HCT116 (cell line): Measurements from ENCODE around the gene MRPL24. TPM values are rescaled to one million over a fixed set of nuclear protein-coding genes. Genes with fewer than 3 reads are reported as not detected.
A peak's percentile ranks its signal among the peaks of the same experiment; 100 is the strongest.

ENCODE experiments used
- ATAC-seq: fragments of 200-7000 bp; cut with Tn5 transposase; 2 replicates; pipeline ENCODE4 v1.9.1; 2020; ENCODE audit warnings: mild to moderate bottlenecking, moderate library complexity
- BruUV-seq: library from RNA; stranded (reverse); fragments of 400-500 nt; replicated peaks from 2 replicates; lab custom pipeline; 2021; lab: Mats Ljungman, UMichigan
- CTCF ChIA-PET: fragments of 300-600 bp; sonication (Branson Sonifier 250); formaldehyde crosslinking; loops from one replicate; lab custom pipeline; 2021; ENCODE audit warnings: antibody characterized with exemption; lab: Charles Lee
- POLR2A ChIA-PET: fragments of 300-600, 350-600 bp; sonication (Branson Sonifier 250); formaldehyde crosslinking; loops from one replicate; lab custom pipeline; 2021; ENCODE audit warnings: antibody characterized with exemption; lab: Charles Lee
- RAD21 ChIA-PET, 2 experiments: fragments of 300-600 bp; sonication (Branson Sonifier 250); formaldehyde crosslinking; loops; one replicate each; lab custom pipeline; 2023; ENCODE audit warnings: low total read pairs in 2 of 2; ENCODE audit not compliant: uncharacterized antibody in 2 of 2, unreplicated experiment in 2 of 2, low non-redundant PET in 1 of 2; lab: Charles Lee
- DNase-seq: peaks from one replicate; pipeline ENCODE4 v3.0.0-alpha.2; 2010; ENCODE audit warnings: low read depth, low spot score
- H2AFZ ChIP-seq: fragments of 200-600 bp; shearing (Covaris generic), sonication (generic); 2 replicates; pipeline ENCODE4 v1.6.1; 2017; ENCODE audit warnings: low read depth, mixed run types, mixed read lengths, antibody characterized with exemption, low read length; ENCODE audit not compliant: poor library complexity, severe bottlenecking
- H3K27ac ChIP-seq: 2 replicates; pipeline ENCODE4 v1.5.1; 2012; ENCODE audit warnings: low read depth, low read length
- H3K27me3 ChIP-seq: fragments of 200-600 bp; sonication (generic); 2 replicates; pipeline ENCODE4 v1.6.1; 2016; ENCODE audit warnings: mixed run types, low read length, mixed read lengths; ENCODE audit not compliant: insufficient read depth
- H3K36me3 ChIP-seq, 2 experiments: fragments of 200-500 bp in 1 of 2; fragments of 200-600 bp in 1 of 2; sonication (Bioruptor generic) in 1 of 2; sonication (generic) in 1 of 2; 2 replicates each; pipeline versions ENCODE4 v1.5.1 to v1.6.1; 2014 to 2016; ENCODE audit warnings: low read length in 2 of 2, inconsistent platforms in 1 of 2, mixed read lengths in 1 of 2, mixed run types in 1 of 2; ENCODE audit not compliant: insufficient read depth in 2 of 2, control insufficient read depth in 1 of 2
- H3K4me1 ChIP-seq, 2 experiments: fragments of 200-600 bp in 1 of 2; sonication (generic) in 1 of 2; 2 replicates each; pipeline versions ENCODE4 v1.5.1 to v1.6.1; 2012 to 2017; ENCODE audit warnings: low read length in 2 of 2, inconsistent platforms in 1 of 2, mild to moderate bottlenecking in 1 of 2, mixed read lengths in 1 of 2, mixed run types in 1 of 2, moderate library complexity in 1 of 2; ENCODE audit not compliant: insufficient read depth in 2 of 2, control insufficient read depth in 1 of 2
- H3K4me2 ChIP-seq: fragments of 200-600 bp; sonication (generic); 2 replicates; pipeline ENCODE4 v1.6.1; 2017; ENCODE audit warnings: mixed run types, low read length, mixed read lengths
- H3K4me3 ChIP-seq, 2 experiments: fragments of 200-600 bp in 1 of 2; sonication (generic) in 1 of 2; replicated peaks in 1 of 2; 2 replicates each; pipeline ENCODE4 v1.5.1; 2011 to 2016; ENCODE audit warnings: low read length in 2 of 2, control low read depth in 1 of 2, low read depth in 1 of 2, mild to moderate bottlenecking in 1 of 2, mixed read lengths in 1 of 2, mixed run types in 1 of 2
- H3K79me2 ChIP-seq: fragments of 200-600 bp; sonication (generic); 2 replicates; pipeline ENCODE4 v1.6.1; 2017; ENCODE audit warnings: mild to moderate bottlenecking, mixed run types, low read length, moderate library complexity, mixed read lengths; ENCODE audit not compliant: insufficient read depth
- H3K9ac ChIP-seq: fragments of 200-600 bp; sonication (generic); 2 replicates; pipeline ENCODE4 v1.6.1; 2016; ENCODE audit warnings: low read length, mixed read lengths
- H3K9me2 ChIP-seq: fragments of 200-600 bp; sonication (generic), shearing (Covaris generic); 2 replicates; pipeline ENCODE4 v1.6.1; 2017; ENCODE audit warnings: mixed run types, mild to moderate bottlenecking, moderate library complexity; ENCODE audit not compliant: insufficient read depth
- H3K9me3 ChIP-seq, 2 experiments: fragments of 200-500 bp in 1 of 2; fragments of 200-600 bp in 1 of 2; sonication (Bioruptor generic) in 1 of 2; sonication (generic) in 1 of 2; 2 replicates each; pipeline ENCODE4 v1.6.1; 2014 to 2017; ENCODE audit warnings: low read length in 2 of 2, mixed read lengths in 2 of 2, inconsistent platforms in 1 of 2, low read depth in 1 of 2, mild to moderate bottlenecking in 1 of 2, mixed run types in 1 of 2, moderate library complexity in 1 of 2; ENCODE audit not compliant: control insufficient read depth in 1 of 2, insufficient read depth in 1 of 2
- H4K20me1 ChIP-seq: fragments of 200-600 bp; sonication (generic), shearing (Covaris generic); 2 replicates; pipeline ENCODE4 v1.6.1; 2017; ENCODE audit warnings: mixed run types, mild to moderate bottlenecking, moderate library complexity; ENCODE audit not compliant: insufficient read depth
- ATF3 ChIP-seq: IDR thresholded peaks from 2 replicates; pipeline ENCODE4 v1.6.1; 2012
- CEBPB ChIP-seq: IDR thresholded peaks from 2 replicates; pipeline ENCODE4 v1.6.1; 2012; ENCODE audit warnings: low read depth
- CTCF ChIP-seq, 3 experiments: fragments of 200-600 bp in 1 of 3; sonication (generic) in 1 of 3; IDR thresholded peaks in 2 of 3; conservative IDR thresholded peaks in 1 of 3; 2 replicates each; pipeline ENCODE4 v1.5.1; 2012 to 2017; ENCODE audit warnings: low read depth in 2 of 3, low read length in 2 of 3, antibody characterized with exemption in 1 of 3, borderline replicate concordance in 1 of 3, control low read depth in 1 of 3, mild to moderate bottlenecking in 1 of 3, mixed read lengths in 1 of 3, mixed run types in 1 of 3, moderate library complexity in 1 of 3; ENCODE audit not compliant: insufficient read depth in 1 of 3
- EGR1 ChIP-seq: IDR thresholded peaks from 2 replicates; pipeline ENCODE4 v1.6.1; 2012; ENCODE audit warnings: low read depth
- ELF1 ChIP-seq: IDR thresholded peaks from 2 replicates; pipeline ENCODE4 v1.6.1; 2012; ENCODE audit warnings: low read depth, borderline replicate concordance
- EZH2 ChIP-seq: fragments of 200-600 bp; sonication (generic); IDR thresholded peaks from 2 replicates; pipeline ENCODE4 v1.6.1; 2017; ENCODE audit warnings: antibody characterized with exemption, mixed run types
- EZH2phosphoT487 ChIP-seq: fragments of 200-600 bp; IDR thresholded peaks from 2 replicates; pipeline ENCODE4 v1.6.1; 2018; ENCODE audit warnings: antibody characterized with exemption, borderline replicate concordance
- FOSL1 ChIP-seq: IDR thresholded peaks from 2 replicates; pipeline ENCODE4 v1.6.1; 2012; ENCODE audit warnings: low read depth
- JUND ChIP-seq: IDR thresholded peaks from 2 replicates; pipeline ENCODE4 v1.6.1; 2012
- MAX ChIP-seq: IDR thresholded peaks from 2 replicates; pipeline ENCODE4 v1.6.1; 2012
- POLR2A ChIP-seq: IDR thresholded peaks from 2 replicates; pipeline ENCODE4 v1.7.0; 2011; ENCODE audit warnings: borderline replicate concordance; ENCODE audit not compliant: insufficient read depth, insufficient read length; ENCODE audit errors: extremely low read depth
- POLR2AphosphoS5 ChIP-seq: IDR thresholded peaks from 2 replicates; pipeline ENCODE4 v1.6.1; 2011; ENCODE audit warnings: mild to moderate bottlenecking, low read depth, low read length, moderate library complexity
- RAD21 ChIP-seq: IDR thresholded peaks from 2 replicates; pipeline ENCODE4 v1.6.1; 2012; ENCODE audit warnings: low read depth, mild to moderate bottlenecking
- REST ChIP-seq: IDR thresholded peaks from 2 replicates; pipeline ENCODE4 v1.6.1; 2012; ENCODE audit warnings: low read depth
- SP1 ChIP-seq: IDR thresholded peaks from 2 replicates; pipeline ENCODE4 v1.6.1; 2012; ENCODE audit warnings: low read depth
- SRF ChIP-seq: IDR thresholded peaks from 2 replicates; pipeline ENCODE4 v1.6.1; 2012; ENCODE audit warnings: low read depth
- YY1 ChIP-seq: IDR thresholded peaks from 2 replicates; pipeline ENCODE4 v1.6.1; 2011; ENCODE audit warnings: low read length, low read depth, moderate library complexity, mild to moderate bottlenecking; ENCODE audit not compliant: insufficient replicate concordance; ENCODE audit errors: extremely low read depth
- ZBTB33 ChIP-seq: IDR thresholded peaks from 2 replicates; pipeline ENCODE4 v1.6.1; 2011; ENCODE audit warnings: mild to moderate bottlenecking, low read length, moderate library complexity; ENCODE audit not compliant: insufficient replicate concordance; ENCODE audit errors: extremely low read depth
- ZFX ChIP-seq: fragments of 450-650 bp; IDR thresholded peaks from 2 replicates; pipeline ENCODE4 v1.6.1; 2017
- ZNF274 ChIP-seq: fragments of 200-500 bp; sonication (Bioruptor generic); IDR thresholded peaks from 2 replicates; pipeline ENCODE4 v1.6.1; 2014; ENCODE audit warnings: mild to moderate bottlenecking, low read depth, low read length, inconsistent platforms
- intact Hi-C: fragments of 100-400 bp; cut with micrococcal nuclease; formaldehyde crosslinking; loops from 2 replicates; pipeline ENCODE4 v1.10.0; 2022
- total RNA-seq: library from RNA; stranded (reverse); gene quantifications from one replicate; pipeline ENCODE4 v1.2.1, GENCODE V29; 2021; ENCODE audit not compliant: unreplicated experiment

The MRPL24 gene
- total RNA-seq, 1 experiment from 2014 or later = 111 TPM

GRCh38 chr1:156789621-156790318 is 48.9 kb upstream of the MRPL24 start:
- BruUV-seq = TSS peak; percentile 16
- Histone ChIP-seq H3K9ac (no peak overlapping the region), H3K9me2 (no peaks in the 10 kb centered on the region), H3K27me3 (no peaks in the 10 kb centered on the region), H4K20me1 (no peaks in the 10 kb centered on the region), H3K36me3 (peaks cover 45 to 53% of the 10 kb centered on the region in 2 experiments; a peak in 3 of 4 replicates), H3K79me2 (peaks cover 54% of the 10 kb centered on the region), H3K4me3 (no peak overlapping the region), H3K4me1 (no peaks in the 10 kb centered on the region), H3K4me2 (no peak overlapping the region), H2AFZ (no peak overlapping the region), H3K27ac (no peak overlapping the region), H3K9me3 (no peaks in the 10 kb centered on the region)
- DNase-seq (no peak), ATAC-seq (no peak)
- POLR2A ChIA-PET = no interaction called here
- RAD21 ChIA-PET = no interaction called here
- intact Hi-C loops = no loop called here
- CTCF ChIA-PET = interaction anchor here (1.4 kb wide), 1 partner anchor 70 kb away, joined by 4 read pairs; no protein-coding TSS in a partner anchor
- TF ChIP-seq ZBTB33 = no peak
- no peak for TF ChIP-seq RAD21
- TF ChIP-seq ELF1 = no peak
- TF ChIP-seq CTCF (IDR thresholded peaks at IDR 0.05 in 2 of 3, conservative IDR thresholded peaks at IDR 0.05 in 1 of 3; ENCODE audit: borderline replicate concordance in 1 of 3, insufficient read depth in 1 of 3, low read depth in 2 of 3, low read length in 2 of 3) = no peak
- TF ChIP-seq POLR2A = no peak
- TF ChIP-seq JUND = no peak
- TF ChIP-seq ATF3 = no peak
- no peak for TF ChIP-seq EZH2phosphoT487
- TF ChIP-seq POLR2AphosphoS5 = no peak
- TF ChIP-seq SRF = no peak
- no peak for TF ChIP-seq EGR1
- TF ChIP-seq EZH2 = no peak
- no peak for TF ChIP-seq FOSL1
- TF ChIP-seq CEBPB = no peak
- TF ChIP-seq ZFX = no peak
- no peak for TF ChIP-seq YY1
- TF ChIP-seq REST = no peak
- TF ChIP-seq SP1 = no peak
- TF ChIP-seq ZNF274 = no peak
- no peak for TF ChIP-seq MAX
